CD14-positive monocyte (primary cell): ENCODE results near the gene FASTK. TPM values are rescaled to one million over a fixed set of nuclear protein-coding genes. Genes with fewer than 3 reads are reported as not detected.
"Not testable (repeated sequence)": the region's sequence is repeated elsewhere in the genome, so short reads cannot be mapped to it uniquely, and the experiment has no call there.

Experiments used
- DNase-seq, 3 donors: peaks; one replicate each; pipeline ENCODE4 v3.0.0-alpha.2; 2011 to 2022
- H2AFZ ChIP-seq: 2 replicates; pipeline ENCODE4 v1.6.0; 2012; ENCODE audit warnings: mild to moderate bottlenecking, low read depth, low read length, inconsistent platforms; ENCODE audit not compliant: insufficient read depth, poor library complexity, severe bottlenecking
- H3K27ac ChIP-seq, 2 donors: 1 replicate in 1 of 2; 2 replicates in 1 of 2; pipeline ENCODE4 v1.5.1; 2012 to 2013; ENCODE audit warnings: low read length in 2 of 2, control low read depth in 1 of 2, inconsistent platforms in 1 of 2, low read depth in 1 of 2, mild to moderate bottlenecking in 1 of 2
- H3K27me3 ChIP-seq, 2 donors: one replicate each; pipeline versions ENCODE4 v1.6.0 to v1.6.1; 2011 to 2013; ENCODE audit warnings: low read length in 2 of 2; ENCODE audit not compliant: control insufficient read depth in 2 of 2, insufficient read depth in 2 of 2
- H3K36me3 ChIP-seq, 2 donors: replicated peaks in 1 of 2; 1 replicate in 1 of 2; 2 replicates in 1 of 2; pipeline versions ENCODE4 v1.5.1 to v1.6.1; 2012 to 2013; ENCODE audit warnings: low read length in 2 of 2, control low read depth in 1 of 2, inconsistent platforms in 1 of 2, mild to moderate bottlenecking in 1 of 2; ENCODE audit not compliant: insufficient read depth in 2 of 2, control insufficient read depth in 1 of 2
- H3K4me1 ChIP-seq, 2 donors: 1 replicate in 1 of 2; 2 replicates in 1 of 2; pipeline versions ENCODE4 v1.5.1 to v1.6.1; 2012 to 2013; ENCODE audit warnings: low read length in 2 of 2, control low read depth in 1 of 2, inconsistent platforms in 1 of 2, mild to moderate bottlenecking in 1 of 2, moderate library complexity in 1 of 2; ENCODE audit not compliant: insufficient read depth in 2 of 2, control insufficient read depth in 1 of 2
- H3K4me2 ChIP-seq: replicated peaks from 2 replicates; pipeline ENCODE3; 2012; ENCODE audit warnings: low read length, moderate library complexity, mild to moderate bottlenecking; ENCODE audit not compliant: poor library complexity, severe bottlenecking; ENCODE audit errors: extremely low read depth
- H3K4me3 ChIP-seq, 3 experiments: fragments of 200-600 bp in 1 of 3; sonication (generic) in 1 of 3; replicated peaks in 1 of 3; 1 replicate in 2 of 3; 2 replicates in 1 of 3; pipeline ENCODE4 v1.5.1; 2011 to 2013; ENCODE audit warnings: low read length in 3 of 3, mild to moderate bottlenecking in 3 of 3, control low read depth in 2 of 3, low read depth in 2 of 3, inconsistent platforms in 1 of 3, moderate library complexity in 1 of 3
- H3K79me2 ChIP-seq: 2 replicates; pipeline ENCODE4 v1.6.0; 2012; ENCODE audit warnings: mild to moderate bottlenecking, control low read depth, inconsistent platforms, low read length, moderate library complexity; ENCODE audit not compliant: insufficient read depth
- H3K9ac ChIP-seq: 2 replicates; pipeline ENCODE4 v1.6.0; 2017; ENCODE audit warnings: low read length, mild to moderate bottlenecking; ENCODE audit not compliant: insufficient read depth, poor library complexity, severe bottlenecking
- H3K9me3 ChIP-seq, 2 donors: replicated peaks in 1 of 2; 1 replicate in 1 of 2; 2 replicates in 1 of 2; pipeline versions ENCODE4 v1.5.1 to v1.6.1; 2012 to 2013; ENCODE audit warnings: low read length in 2 of 2, control low read depth in 1 of 2; ENCODE audit not compliant: control insufficient read depth in 1 of 2, insufficient read depth in 1 of 2
- H4K20me1 ChIP-seq: 2 replicates; pipeline ENCODE4 v1.6.0; 2012; ENCODE audit warnings: mild to moderate bottlenecking, low read length, control low read depth, moderate library complexity; ENCODE audit not compliant: insufficient read depth
- H3K27ac Mint-ChIP-seq, 7 donors: one replicate each; pipeline ENCODE4 v1.8.0; 2020; ENCODE audit warnings: mild to moderate bottlenecking in 7 of 7, mixed read lengths in 7 of 7, moderate library complexity in 6 of 7, inconsistent platforms in 2 of 7
- H3K27me3 Mint-ChIP-seq, 3 donors: one replicate each; pipeline ENCODE4 v1.8.0; 2021 to 2022; ENCODE audit warnings: low read depth in 3 of 3, mild to moderate bottlenecking in 3 of 3, mixed read lengths in 3 of 3, moderate library complexity in 3 of 3, inconsistent platforms in 1 of 3
- H3K36me3 Mint-ChIP-seq, 2 donors: one replicate each; pipeline ENCODE4 v1.8.0; 2020; ENCODE audit warnings: mixed read lengths in 2 of 2, inconsistent platforms in 1 of 2, mild to moderate bottlenecking in 1 of 2
- H3K4me1 Mint-ChIP-seq: one replicate; pipeline ENCODE4 v1.8.0; 2020; ENCODE audit warnings: mild to moderate bottlenecking, mixed read lengths
- H3K4me3 Mint-ChIP-seq, 2 donors: one replicate each; pipeline ENCODE4 v1.8.0; 2020; ENCODE audit warnings: mild to moderate bottlenecking in 2 of 2, mixed read lengths in 2 of 2, moderate library complexity in 1 of 2
- H3K9me3 Mint-ChIP-seq, 7 donors: one replicate each; pipeline ENCODE4 v1.8.0; 2020 to 2022; ENCODE audit warnings: mixed read lengths in 7 of 7, mild to moderate bottlenecking in 6 of 7, moderate library complexity in 6 of 7, inconsistent platforms in 2 of 7
- WGBS: methylation state at CpG from one replicate; pipeline ENCODE4 v1.1.5; 2013; ENCODE audit warnings: missing lambda C conversion rate; ENCODE audit not compliant: insufficient coverage; 5-methylcytosine and 5-hydroxymethylcytosine counted together
- intact Hi-C, 2 donors: fragments of 100-400 bp; cut with micrococcal nuclease; formaldehyde crosslinking; loops; one replicate each; pipeline versions ENCODE4 v1.15.0 to v1.15.1; 2023
- polyA plus RNA-seq, 3 donors: library from polyadenylated mRNA; depleted of rRNA in 1 of 3; unstranded in 2 of 3; stranded (reverse) in 1 of 3; fragments of 300-500 nt in 2 of 3; fragments of >200 nt in 1 of 3; fragmentation: Illumina TruSeq in 2 of 3; gene quantifications; 1 replicate in 2 of 3; 2 replicates in 1 of 3; pipeline ENCODE4 v1.2.3, GENCODE V29; 2012 to 2021

FASTK gene
- polyA plus RNA-seq, 3 donors, result 34.7 to 110 (median 38.6) TPM

DNA sequence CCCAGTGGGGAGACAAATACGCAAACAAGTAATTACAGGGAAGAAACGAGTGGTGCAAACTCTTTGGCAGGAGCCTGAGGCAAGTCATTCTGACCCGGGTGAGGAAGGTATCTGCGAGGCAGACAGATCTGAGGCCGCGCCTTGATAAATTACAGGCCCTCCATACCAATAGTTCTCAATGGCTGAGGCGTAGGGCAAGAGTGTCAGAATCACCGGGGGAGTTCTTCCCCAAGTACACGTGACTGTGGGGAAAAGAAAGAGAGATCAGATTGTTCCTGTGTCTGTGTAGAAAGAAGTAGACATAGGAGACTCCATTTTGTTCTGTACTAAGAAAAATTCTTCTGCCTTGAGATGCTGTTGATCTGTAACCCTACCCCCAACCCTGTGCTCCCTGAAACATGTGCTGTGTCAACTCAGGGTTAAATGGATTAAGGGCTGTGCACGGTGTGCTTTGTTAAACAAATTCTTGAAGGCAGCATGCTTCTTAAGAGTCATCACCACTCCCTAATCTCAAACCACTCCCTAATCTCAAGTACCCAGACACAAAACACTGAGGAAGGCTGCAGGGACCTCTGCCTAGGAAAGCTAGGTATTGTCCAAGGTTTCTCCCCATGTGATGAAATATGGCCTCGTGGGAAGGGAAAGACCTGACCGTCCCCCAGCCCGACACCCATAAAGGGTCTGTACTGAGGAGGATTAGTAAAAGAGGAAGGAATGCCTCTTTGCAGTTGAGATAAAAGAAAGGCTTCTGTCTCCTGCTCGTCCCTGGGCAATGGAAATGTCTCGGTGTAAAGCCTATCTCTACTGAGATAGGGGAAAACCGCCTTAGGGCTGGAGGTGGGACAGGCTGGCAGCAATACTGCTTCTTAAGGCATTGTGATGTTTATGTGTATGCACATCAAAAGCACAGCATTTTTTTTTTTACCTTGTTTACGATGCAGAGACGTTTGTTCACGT, 53.6 kb downstream of the FASTK start:
- Mint-ChIP-seq H3K27me3 (peaks cover 6 to 28% (median 8%) of the 10 kb centered on the region in 3 donors), H3K4me1 (peaks cover 22% of the 10 kb centered on the region), H3K27ac (peak overlapping the region; percentile 91 to 97 (median 95)), H3K4me3 (peak overlapping the region; percentile 91 to 94)
- 63% methylated on average over 7 of the region's 19 CpGs for WGBS
- not testable (repeated sequence) for H3K9ac ChIP-seq, H3K27me3 ChIP-seq, H3K79me2 ChIP-seq, H4K20me1 ChIP-seq, DNase-seq, H3K9me3 Mint-ChIP-seq, H3K36me3 Mint-ChIP-seq, H3K9me3 ChIP-seq, H3K27ac ChIP-seq, H3K36me3 ChIP-seq
- peak overlapping the region; percentile 89 for H2AFZ ChIP-seq
- H3K4me3 ChIP-seq, result peak overlapping the region in 1 of 3 experiments; percentile 98
- H3K4me1 ChIP-seq, result peaks cover 14 to 18% of the 10 kb centered on the region in 2 donors
- H3K4me2 ChIP-seq, result peak overlapping the region; percentile 74
- intact Hi-C loops, result loop anchor here in 1 of 2 donors (5.0 kb wide), 1 partner anchor 85 kb away; no protein-coding TSS in a partner anchor

Other genes starting within 250 kb of the FASTK start
- gene AOC1, start 228.3 kb downstream of the FASTK start, polyA plus RNA-seq, result under 1 TPM in 2 of 3 donors, not detected in 1; 0.16 to 0.31 TPM
- not detected for gene KCNH2, start 102.5 kb downstream of the FASTK start, polyA plus RNA-seq
- under 1 TPM; 0.26 to 0.72 (median 0.39) TPM for gene NOS3, start 89.8 kb downstream of the FASTK start, polyA plus RNA-seq
- gene ATG9B, start 56.3 kb downstream of the FASTK start, polyA plus RNA-seq, result under 1 TPM in 2 of 3 donors, not detected in 1; 0.21 to 0.30 TPM
- 10 to 100 TPM in 1 of 3 donors, 1 to 10 TPM in 2; 9.3 to 19.9 (median 9.5) TPM for gene ABCB8, start 52.4 kb downstream of the FASTK start, polyA plus RNA-seq
- 1 to 10 TPM in 1 of 3 donors, not detected in 2; 2.0 TPM for gene ASIC3, start 32.3 kb downstream of the FASTK start, polyA plus RNA-seq
- 10 to 100 TPM; 14.9 to 31.2 (median 24.9) TPM for gene CDK5, start 22.9 kb downstream of the FASTK start, polyA plus RNA-seq
- 100 to 1,000 TPM in 1 of 3 donors, 10 to 100 TPM in 2; 21.6 to 132 (median 23.8) TPM for gene SLC4A2, start 21.2 kb downstream of the FASTK start, polyA plus RNA-seq
- 10 to 100 TPM; 17.4 to 28.2 (median 19.8) TPM for gene TMUB1, start 2.7 kb upstream of the FASTK start, polyA plus RNA-seq
- 100 to 1,000 TPM in 1 of 3 donors, 1 to 10 TPM in 2; 6.4 to 133 (median 6.8) TPM for gene AGAP3, start 5.7 kb upstream of the FASTK start, polyA plus RNA-seq
- not detected for gene GBX1, start 86.9 kb upstream of the FASTK start, polyA plus RNA-seq
- gene ASB10, start 106.4 kb upstream of the FASTK start, polyA plus RNA-seq, result not detected
- gene H2BK1, start 129.7 kb upstream of the FASTK start, polyA plus RNA-seq, result not detected
- gene ABCF2, start 146.4 kb upstream of the FASTK start, polyA plus RNA-seq, result 10 to 100 TPM; 18.0 to 22.0 (median 21.1) TPM
- gene CHPF2, start 151.7 kb upstream of the FASTK start, polyA plus RNA-seq, result 10 to 100 TPM; 34.4 to 38.0 (median 36.0) TPM
- gene SMARCD3, start 167.9 kb upstream of the FASTK start, polyA plus RNA-seq, result 100 to 1,000 TPM; 104 to 183 (median 112) TPM